Head of caudate nucleus (tissue), 42 donors: ENCODE results near the gene TMEM270.

Source experiments
- DNase-seq, 42 donors: peaks; one replicate each; pipeline versions ENCODE4 v3.0.0 to v3.0.0-alpha.2; 2020 to 2021; ENCODE audit warnings: mixed read lengths in 7 of 42
- intact Hi-C: fragments of 100-400 bp; cut with DNase I; formaldehyde crosslinking; loops from one replicate; pipeline ENCODE4 v1.15.0; 2022

The TMEM270 gene

DNA sequence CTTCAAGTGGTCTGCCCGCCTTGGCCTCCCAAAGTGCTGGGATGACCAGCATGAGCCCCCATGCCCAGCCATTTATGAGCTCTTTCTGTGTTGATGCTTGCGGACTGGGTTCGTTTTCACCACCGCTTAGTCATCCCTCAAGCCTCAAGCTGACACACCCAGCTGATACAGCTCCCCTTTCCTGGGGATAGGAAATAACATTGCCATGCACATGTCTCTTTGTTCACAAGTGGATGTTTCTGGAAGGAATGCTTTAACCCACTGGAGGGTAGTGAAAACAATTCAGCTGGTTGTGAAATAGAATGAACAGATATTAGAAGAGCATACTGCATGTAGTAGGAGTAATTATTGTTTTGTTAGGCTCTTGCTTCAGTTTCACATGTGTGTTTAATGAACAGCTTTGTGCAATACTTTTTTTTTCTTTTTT, 10.2 kb upstream of the TMEM270 start:
- DNase-seq, result no peak
- intact Hi-C loops, result no loop called here

DNA sequence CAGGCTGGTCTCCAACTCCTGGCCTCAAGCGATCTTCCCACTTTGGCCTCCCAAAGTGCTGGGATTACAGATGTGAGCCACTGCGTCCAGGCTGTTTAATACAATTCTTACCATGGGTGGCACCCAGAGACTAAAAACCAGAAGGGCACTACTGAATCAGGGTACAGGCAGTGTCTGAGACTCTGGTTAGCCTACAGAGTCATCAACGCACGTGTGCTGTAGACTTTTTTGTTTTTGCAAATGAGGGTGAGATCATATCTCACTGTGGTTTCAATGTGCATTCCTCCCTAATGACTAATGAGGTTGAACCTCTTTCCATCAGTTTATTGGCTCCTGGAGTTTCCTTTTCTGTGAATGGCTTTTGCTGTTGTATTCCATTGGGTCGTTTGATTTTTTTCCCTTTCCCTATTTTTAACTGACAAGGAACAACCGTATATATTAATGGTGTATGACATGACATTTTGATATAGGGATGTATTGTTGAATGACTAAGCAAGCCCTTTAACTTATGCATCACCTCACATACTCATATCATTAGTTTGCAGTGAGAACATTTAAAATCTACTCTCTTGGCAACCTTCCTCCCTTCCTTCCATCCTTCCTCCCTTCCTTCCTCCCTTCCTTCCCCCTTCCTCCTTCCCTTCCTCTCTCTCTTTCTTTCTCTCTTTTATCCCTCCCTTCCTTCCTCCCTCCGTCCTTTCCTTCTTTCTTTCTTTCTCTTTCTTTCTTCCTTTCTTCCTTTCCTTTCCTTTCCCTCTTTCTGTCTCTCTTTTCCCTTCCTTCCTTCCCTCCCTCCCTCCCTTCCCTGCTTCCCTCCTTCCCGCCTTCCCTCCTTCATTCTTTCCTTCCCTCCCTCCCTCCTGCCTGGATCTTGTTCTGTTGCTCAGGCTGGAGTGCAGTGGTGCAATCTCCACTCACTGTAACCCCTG, 9.3 kb upstream of the TMEM270 start:
- intact Hi-C loops, result no loop called here
- DNase-seq, result no peak

DNA sequence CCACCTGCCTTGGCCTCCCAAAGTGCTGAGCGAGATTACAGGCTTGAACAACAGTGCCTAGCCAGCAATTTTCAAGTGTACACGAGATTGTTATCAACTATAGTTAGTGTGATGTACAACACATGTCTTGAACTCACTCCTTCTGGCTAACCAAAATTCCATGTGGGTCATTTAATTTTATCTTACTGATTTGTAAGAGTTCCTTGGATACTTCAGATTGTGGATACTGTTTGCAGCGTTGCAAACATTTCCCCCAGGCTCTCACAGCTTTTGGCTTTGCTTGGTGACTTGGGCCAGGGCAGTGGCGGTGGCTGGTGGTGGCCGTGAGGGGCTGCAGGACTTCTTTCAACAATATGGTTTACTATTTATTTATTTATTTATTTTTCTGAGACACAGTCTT, 8.5 kb upstream of the TMEM270 start:
- intact Hi-C loops, result no loop called here
- DNase-seq, result no peak

DNA sequence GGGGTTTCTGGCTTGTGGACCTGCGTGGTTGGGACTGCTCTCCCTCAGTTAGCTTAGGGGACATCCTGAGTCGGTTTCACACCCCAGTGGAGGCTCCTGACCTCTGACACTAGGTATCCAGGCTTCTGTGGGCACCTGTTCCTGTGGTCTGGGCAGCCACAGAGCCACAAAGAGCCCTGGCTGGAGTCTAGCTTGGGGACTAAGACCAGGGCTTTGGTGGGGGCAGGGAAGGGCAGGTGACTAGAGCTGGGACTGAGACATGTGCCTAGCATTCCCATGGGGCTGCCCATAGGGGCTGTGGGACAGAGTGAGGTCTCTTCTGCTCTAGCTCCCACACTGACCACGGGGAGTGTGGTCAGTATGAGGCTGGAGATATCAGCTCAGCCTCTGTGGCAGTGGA, 4.0 kb upstream of the TMEM270 start:
- DNase-seq, result no peak
- intact Hi-C loops, result no loop called here

DNA sequence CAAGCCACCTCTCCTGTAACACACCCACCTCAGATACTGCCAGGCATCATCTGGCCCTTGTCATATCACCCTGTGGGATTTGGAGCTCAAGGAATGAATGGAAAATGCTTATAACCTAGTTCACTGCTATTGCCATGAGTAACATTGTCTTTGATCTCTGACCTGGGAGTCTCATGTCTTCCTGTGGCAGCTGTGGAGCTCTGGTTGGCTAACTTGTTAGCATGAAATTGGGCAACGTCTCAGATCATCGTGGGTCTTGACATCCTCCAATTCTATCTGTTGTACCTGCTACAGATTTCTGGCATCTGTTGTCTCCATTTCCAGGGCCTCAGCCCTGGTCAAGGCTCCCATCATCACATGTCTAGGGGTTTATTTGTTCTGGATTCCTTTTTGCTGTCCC, 2.2 kb upstream of the TMEM270 start:
- no peak for DNase-seq
- intact Hi-C loops, result no loop called here

DNA sequence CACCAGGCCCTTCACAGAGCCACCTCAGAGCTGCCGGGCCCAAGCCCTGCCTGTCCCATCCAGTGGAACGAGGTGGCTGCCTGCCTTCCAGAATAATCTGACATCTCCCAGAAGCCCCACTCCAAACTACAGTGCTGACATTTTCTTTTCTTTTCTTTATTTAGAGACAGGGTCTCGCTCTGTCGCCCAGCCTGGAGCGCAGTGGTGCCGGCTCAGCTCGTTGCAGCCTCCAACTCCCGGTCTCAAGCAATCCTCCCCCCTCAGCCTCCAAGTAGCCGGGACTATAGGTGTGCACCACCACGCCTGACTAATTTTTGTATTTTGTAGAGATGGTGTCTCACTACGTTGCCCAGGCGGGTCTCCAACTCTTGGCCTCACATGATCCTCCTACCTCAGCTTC, 346 bp downstream of the TMEM270 start:
- no peak for DNase-seq
- intact Hi-C loops, result no loop called here

DNA sequence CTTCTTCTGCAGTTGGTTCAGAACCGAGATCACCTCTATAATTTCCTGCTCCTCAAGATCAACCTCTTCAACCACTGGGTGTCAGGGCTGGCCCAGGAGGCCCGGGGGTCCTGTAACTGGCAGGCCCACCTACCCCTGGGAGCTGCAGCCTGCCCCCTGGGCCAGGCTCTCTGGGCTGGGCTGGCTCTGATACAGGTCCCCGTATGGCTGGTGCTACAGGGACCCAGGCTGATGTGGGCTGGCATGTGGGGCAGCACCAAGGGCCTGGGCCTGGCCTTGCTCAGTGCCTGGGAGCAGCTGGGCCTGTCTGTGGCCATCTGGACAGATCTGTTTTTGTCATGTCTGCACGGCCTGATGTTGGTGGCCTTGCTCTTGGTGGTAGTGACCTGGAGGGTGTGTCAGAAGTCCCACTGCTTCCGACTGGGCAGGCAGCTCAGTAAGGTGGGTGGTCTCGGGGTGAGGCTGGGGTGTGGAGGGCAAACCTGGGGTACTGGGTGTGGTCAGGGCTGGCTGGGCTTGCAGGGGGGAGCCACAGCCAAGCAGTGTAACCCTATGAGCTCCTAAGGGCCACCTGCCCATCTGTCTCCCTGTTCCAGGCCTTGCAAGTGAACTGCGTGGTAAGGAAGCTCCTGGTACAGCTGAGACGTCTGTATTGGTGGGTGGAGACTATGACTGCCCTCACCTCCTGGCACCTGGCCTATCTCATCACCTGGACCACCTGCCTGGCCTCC, 4.2 kb downstream of the TMEM270 start:
- intact Hi-C loops, result loop anchor here (5.0 kb wide), 1 partner anchor 162 kb away; the partner anchor contains the start of gene ELN
- DNase-seq, result no peak

DNA sequence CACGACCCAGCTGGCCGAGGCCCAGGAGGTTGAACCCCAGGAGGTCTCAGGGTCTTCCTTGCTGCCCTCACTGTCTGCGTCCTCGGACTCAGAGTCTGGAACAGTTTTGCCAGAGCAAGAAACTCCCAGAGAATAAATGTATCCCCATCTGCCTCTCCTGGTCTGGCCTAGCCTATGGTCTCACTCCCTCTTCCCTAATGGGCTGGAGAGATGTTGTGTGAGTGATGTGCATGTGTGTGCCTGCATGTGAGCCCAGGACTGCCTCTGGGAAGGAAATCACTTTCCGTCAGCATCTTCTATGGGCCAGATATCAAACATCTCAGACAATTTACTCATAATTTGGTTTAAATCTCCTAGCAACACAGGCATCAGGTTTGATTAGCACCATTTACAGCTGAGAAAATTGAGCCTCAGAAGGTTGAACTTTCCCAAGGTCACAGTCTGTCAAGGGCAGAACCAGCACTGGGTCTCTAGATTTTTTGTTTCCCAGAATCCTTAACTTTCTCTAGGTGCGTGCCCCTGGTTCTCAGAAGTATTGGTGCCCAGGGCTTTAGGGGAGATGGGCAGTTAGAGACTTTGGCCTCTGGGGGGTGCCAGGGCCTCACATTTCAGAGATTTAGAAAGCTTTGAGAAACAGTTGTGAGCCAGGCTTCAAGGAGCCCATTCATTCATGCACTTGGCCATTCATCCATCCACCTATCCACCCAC, 4.9 kb downstream of the TMEM270 start:
- DNase-seq, result peak in 36 of 42 donors; percentile 23 to 72 (median 50)
- intact Hi-C loops, result loop anchor here (5.0 kb wide), 1 partner anchor 161 kb away; the partner anchor contains the start of gene ELN

DNA sequence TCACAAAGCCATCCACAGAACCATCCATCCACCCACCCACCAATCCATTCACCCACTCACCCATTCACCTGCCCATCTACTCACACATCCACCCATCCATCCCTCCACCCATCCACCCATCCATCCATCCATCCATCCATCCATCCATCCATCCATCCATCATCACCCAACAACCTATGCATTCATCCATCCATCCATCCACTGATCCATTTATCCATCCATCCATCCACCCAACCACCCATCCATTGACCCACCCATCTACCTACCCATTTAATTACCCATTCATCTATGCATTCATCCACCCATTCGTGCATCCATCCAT, 5.4 kb downstream of the TMEM270 start:
- no peak for DNase-seq
- intact Hi-C loops, result loop anchor here (5.0 kb wide), 1 partner anchor 161 kb away; the partner anchor contains the start of gene ELN

DNA sequence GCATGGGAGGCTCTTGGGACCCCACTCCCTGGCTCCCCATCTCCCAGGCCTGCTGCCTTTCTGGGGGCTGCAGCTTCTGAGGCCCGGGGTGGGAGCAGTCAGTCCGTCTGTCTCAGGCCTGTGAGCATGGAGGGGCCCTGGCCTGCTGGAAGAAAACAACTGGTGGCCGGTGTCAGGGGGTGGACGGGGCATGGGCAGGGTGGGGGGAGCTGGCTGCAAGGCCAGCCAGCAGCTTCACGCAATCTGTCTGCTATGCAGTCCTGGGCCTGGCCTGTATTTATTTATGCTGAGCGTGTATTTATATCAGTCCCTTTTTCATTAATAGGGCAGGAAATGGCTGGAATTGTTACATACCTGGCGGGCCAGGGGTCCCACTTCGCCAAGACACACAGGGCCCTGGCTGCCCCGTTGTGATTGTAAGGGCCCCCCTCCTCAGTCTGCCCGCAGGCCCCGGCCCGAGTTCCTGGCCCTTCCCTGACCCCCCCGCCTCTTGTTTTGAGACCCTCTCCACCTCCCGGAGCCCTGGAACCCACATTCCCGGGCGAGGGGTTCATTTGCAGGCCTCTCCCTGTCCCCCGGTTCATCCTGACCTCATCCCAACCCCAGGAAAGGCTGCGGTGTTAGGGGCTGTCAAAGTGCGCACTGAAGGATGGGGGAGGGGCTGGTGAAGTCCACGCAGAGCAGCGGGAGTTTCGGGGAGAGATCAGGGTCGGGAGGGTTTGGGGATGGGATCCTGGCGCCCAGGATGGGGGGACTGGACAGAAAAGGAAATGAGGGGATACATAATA, 8.2 kb downstream of the TMEM270 start:
- intact Hi-C loops, result loop anchor here (5.0 kb wide), 1 partner anchor 158 kb away; the partner anchor contains the start of gene ELN
- DNase-seq, result no peak

DNA sequence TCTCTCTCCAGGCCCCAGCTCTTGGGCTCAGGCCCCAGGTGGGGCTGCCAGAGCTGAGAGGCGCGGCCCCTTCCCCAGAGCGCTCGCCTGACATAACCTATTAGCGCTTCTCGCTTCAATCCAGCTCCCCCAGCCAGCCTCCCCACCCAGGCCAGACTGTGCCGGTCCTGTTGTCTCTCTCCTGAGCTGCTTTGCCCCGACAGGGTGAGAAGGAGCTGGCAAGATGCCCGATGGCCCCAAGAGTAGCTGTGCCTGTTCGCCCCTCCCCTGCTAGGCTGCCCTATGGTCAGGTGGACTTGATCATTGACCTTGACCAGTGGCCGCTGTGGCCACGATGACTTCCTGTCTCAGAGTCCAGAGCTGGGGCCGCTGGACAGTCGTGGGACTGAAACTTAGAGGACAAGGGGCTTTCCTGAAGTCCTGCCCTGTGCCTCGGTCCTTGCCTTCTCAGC, 9.1 kb downstream of the TMEM270 start:
- intact Hi-C loops, result no loop called here
- DNase-seq, result no peak

DNA sequence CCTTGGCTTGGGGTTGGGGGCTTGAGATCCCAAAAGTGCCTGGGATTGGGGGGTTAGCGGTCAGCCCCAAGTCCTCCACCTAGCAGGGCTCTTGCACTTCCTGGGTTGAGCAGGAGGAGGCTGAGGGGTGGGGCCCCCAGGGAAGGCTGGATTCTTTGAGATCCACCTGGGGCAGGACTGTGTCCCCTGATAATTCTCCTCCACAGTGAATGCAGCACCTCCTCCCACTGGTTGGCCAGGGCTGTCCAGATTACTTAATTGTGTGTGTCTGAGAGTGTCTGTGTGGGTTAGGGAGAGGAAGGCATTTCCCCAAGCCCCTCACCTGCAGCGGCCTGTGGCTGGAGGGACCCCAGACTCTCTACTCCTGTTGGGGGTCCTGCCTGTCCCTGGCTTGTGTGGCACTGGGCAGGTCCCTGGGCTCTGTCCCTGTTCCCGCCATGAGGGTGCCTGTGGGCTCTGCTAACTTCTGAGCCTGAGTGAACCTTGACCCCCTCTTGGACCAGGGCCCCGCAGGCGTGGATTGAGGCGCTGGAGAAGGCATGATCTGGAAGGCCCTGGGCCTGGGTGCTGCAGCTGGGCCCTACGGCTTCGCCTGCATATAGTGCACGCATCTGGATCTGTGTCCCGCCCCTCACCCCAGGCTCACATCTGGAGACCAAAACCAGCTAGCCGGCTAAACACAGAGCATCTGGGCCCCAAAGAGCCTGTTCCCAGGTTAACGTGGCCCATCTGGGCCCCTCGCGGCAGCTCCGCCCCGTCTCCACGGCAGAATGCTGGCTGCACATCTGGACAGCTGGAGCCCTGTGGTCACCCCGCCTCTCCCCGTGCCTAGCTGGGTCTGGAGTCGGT, 10.4 kb downstream of the TMEM270 start:
- intact Hi-C loops, result no loop called here
- no peak for DNase-seq

DNA sequence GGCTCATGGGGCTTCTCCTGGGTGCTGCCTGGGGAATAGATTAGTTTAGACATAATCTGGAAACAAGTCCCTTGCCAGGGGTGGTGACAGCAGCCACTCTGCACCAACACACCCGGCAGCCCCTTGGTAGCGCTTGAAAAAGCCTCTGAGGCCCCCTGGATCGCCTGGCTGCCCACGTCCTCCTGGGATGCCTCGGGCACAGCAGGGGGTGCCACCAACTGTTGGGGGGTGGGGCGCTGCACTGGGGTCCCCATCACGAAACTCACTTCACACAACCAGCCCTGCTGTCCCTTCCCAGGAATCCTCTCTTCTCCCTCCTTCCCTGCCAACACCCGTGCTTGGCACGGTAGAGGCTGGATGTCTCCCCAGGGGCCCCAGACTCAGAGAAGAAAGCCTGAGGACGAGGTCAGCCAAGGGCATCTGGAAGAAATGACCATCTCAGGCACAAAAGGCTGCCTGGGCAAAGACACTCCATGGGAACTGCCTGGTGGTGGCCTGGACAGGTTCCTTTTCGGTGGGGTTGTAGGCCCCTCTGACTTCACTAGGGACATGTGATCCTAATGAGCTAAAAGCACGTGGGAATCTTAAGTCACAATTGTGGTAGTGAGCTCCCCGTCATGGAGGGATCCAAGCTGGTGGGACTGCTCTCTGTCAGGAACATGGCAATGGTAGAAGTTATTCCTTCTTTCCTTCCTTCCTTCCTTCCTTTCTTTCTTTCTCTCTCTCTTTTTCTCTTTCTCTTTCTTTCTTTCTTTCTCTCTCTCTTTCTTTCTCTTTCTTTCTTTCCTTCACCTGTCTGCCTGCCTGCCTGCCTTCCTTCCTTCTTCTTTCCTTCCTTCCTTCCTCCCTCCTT, 11.3 kb downstream of the TMEM270 start:
- no peak for DNase-seq

DNA sequence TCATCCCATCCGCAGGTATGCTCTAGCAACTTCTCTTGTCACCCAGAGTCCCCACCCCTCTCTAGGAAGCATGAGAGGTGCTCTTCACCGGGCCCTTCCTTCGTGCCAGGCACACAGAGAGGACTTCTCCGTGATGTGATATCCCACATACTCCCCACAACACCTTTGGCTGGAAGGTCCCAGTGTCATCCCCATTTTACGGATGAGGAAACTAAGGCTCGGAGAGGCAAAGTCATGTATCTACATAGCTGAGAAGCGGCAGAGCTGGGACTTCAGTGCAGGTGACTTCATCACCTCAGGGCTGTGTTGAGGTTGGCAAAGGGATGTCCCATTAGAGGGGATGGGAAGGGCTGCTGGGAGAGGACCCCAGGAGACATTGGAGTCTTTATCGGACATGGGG, 15.4 kb downstream of the TMEM270 start:
- no peak for DNase-seq
- intact Hi-C loops, result no loop called here

More for the DNA sequence above, 11.3 kb downstream of the TMEM270 start:
- intact Hi-C loops, result no loop called here

DNA sequence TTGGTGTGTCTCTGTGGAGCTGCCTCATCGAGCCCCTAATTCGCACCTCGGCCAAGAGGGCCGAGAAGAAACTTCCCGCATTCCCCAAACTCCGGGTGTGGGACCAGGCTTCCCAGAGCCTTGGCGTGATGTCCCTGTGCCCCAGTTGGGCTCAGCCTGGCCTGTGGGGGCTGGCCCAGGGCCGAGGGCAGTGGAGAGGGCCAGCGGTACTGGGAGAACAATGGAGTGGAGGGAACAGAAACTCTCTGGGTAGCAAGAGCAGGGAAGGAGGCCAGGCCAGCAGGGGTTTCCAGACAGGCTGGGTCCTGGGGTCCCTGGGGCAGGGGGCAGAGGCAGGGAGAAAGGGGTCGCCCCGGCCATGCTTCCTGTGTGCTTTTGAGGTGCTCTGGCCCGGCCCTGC, 16.0 kb downstream of the TMEM270 start:
- peak in 7 of 42 donors; percentile 16 to 47 (median 24) for DNase-seq
- intact Hi-C loops, result no loop called here

DNA sequence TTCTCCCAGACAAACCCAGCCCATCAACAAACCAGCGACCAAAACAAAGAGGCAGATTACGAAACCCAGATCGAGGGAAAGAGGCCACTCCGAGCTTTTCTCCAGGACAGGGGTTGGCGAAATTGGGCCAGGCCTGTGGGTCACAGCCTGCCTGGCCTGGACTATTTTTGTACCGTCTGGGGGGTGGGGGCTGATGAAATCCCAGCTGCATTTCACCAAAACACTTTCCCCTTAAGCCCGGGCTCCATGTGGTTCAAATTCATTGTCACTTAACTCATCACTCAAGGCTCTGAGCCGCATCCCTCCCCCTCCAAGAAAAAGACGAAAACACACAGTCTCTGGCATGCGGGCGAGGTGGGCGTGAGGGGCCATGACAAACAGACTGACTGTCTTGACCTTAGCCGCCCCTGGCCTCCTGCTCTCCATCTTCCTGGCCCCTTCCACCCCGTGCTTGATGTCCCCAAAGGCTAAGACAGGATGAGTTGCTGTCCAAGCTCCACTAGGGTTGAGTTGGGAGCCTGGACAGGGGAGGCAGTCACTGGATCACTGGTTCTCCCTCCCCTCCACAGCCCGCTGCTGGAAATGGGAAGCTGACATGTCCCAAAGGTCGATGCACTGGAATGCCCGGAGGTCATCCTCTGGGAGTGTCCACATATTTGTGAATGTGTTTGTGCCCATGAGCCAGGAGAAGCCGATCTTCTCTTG, 19.2 kb downstream of the TMEM270 start:
- no peak for DNase-seq
- intact Hi-C loops, result no loop called here
